GM18951 (cell line): Measurements from ENCODE around the gene CLCN1.

Experiments
- POLR2A ChIP-seq: IDR thresholded peaks from 4 replicates; pipeline ENCODE4 v1.6.1; 2011; ENCODE audit warnings: mild to moderate bottlenecking; ENCODE audit not compliant: insufficient read length, insufficient read depth; ENCODE audit errors: extremely low read depth
- in situ Hi-C: fragments of 300-500 bp; cut with MboI; formaldehyde crosslinking; loops from one replicate; pipeline ENCODE4 v1.12.0; 2022; ENCODE audit warnings: low sequenced_read_pairs, mixed read lengths, inconsistent platforms; ENCODE audit not compliant: unreplicated experiment

Gene CLCN1

GRCh38 chr7:143392875-143393266 is 77.0 kb downstream of the CLCN1 start:
- no peak for TF ChIP-seq POLR2A
- in situ Hi-C loops, result no loop called here

GRCh38 chr7:143393267-143394041 is 77.5 kb downstream of the CLCN1 start:
- in situ Hi-C loops, result no loop called here
- TF ChIP-seq POLR2A, result no peak

- no peak for TF ChIP-seq POLR2A
- in situ Hi-C loops, result no loop called here
These were observed 78.2 kb downstream of the CLCN1 start for GRCh38 chr7:143394068-143394467.

- in situ Hi-C loops, result no loop called here
- TF ChIP-seq POLR2A, result no peak
These were observed 78.9 kb downstream of the CLCN1 start for GRCh38 chr7:143394777-143395176.

- in situ Hi-C loops, result no loop called here
- TF ChIP-seq POLR2A, result no peak
These were observed 79.6 kb downstream of the CLCN1 start for GRCh38 chr7:143395187-143396149.

GRCh38 chr7:143396182-143396581 is 80.3 kb downstream of the CLCN1 start:
- in situ Hi-C loops, result no loop called here
- no peak for TF ChIP-seq POLR2A

GRCh38 chr7:143396625-143397556 is 81.0 kb downstream of the CLCN1 start:
- no peak for TF ChIP-seq POLR2A
- in situ Hi-C loops, result no loop called here

GRCh38 chr7:143397710-143398530 is 82.0 kb downstream of the CLCN1 start:
- no peak for TF ChIP-seq POLR2A
- in situ Hi-C loops, result no loop called here

- in situ Hi-C loops, result no loop called here
These were observed 82.7 kb downstream of the CLCN1 start for GRCh38 chr7:143398616-143399015.

GRCh38 chr7:143399151-143399550 is 83.2 kb downstream of the CLCN1 start:
- in situ Hi-C loops, result no loop called here
- TF ChIP-seq POLR2A, result no peak

More at GRCh38 chr7:143398616-143399015, 82.7 kb downstream of the CLCN1 start:
- no peak for TF ChIP-seq POLR2A

- in situ Hi-C loops, result no loop called here
- TF ChIP-seq POLR2A, result no peak
These were observed 83.7 kb downstream of the CLCN1 start for GRCh38 chr7:143399642-143400041.

- no peak for TF ChIP-seq POLR2A
- in situ Hi-C loops, result no loop called here
These were observed 85.4 kb downstream of the CLCN1 start for GRCh38 chr7:143401265-143401664.
